ENCODE results near the gene ATP9A.

- no peak for TF ChIP-seq POLR2A (IDR thresholded peaks at IDR 0.05)
- no peak for TF ChIP-seq CTCF (IDR thresholded peaks at IDR 0.05)
These were observed 202.7 kb downstream of the ATP9A start for GRCh38 chr20:51565298-51566144.
